Urinary bladder (tissue), 4 donors: ENCODE measurements around the gene SLC22A1. TPM values are rescaled to one million over a fixed set of nuclear protein-coding genes. Genes with fewer than 3 reads are reported as not detected.
"Not testable (repeated sequence)": the region's sequence is repeated elsewhere in the genome, so short reads cannot be mapped to it uniquely, and the experiment has no call there.

Experiments used
- DNase-seq: peaks from one replicate; pipeline ENCODE4 v3.0.0-alpha.2; 2015; ENCODE audit errors: extremely low spot score
- H3K27ac ChIP-seq: one replicate; pipeline ENCODE4 v1.5.1; 2013; ENCODE audit warnings: low read depth, mild to moderate bottlenecking, moderate library complexity
- H3K36me3 ChIP-seq: one replicate; pipeline ENCODE4 v1.6.1; 2013; ENCODE audit warnings: mild to moderate bottlenecking, moderate library complexity; ENCODE audit not compliant: insufficient read depth
- H3K4me1 ChIP-seq: one replicate; pipeline ENCODE4 v1.6.1; 2013; ENCODE audit warnings: mild to moderate bottlenecking, moderate library complexity; ENCODE audit not compliant: insufficient read depth
- H3K4me3 ChIP-seq: one replicate; pipeline ENCODE4 v1.5.1; 2013; ENCODE audit warnings: low read depth, low read length
- WGBS: extraction: QIAGEN DNeasy Blood & Tissue Kit; methylation state at CpG from one replicate; pipeline ENCODE4 v1.1.7; 2013; 5-methylcytosine and 5-hydroxymethylcytosine counted together
- polyA plus RNA-seq: library from polyadenylated mRNA; stranded (reverse); fragments of 200-250 nt; gene quantifications from one replicate; pipeline ENCODE4 v1.2.3, GENCODE V29; 2013
- total RNA-seq: library from RNA; depleted of rRNA; stranded (reverse); fragments of >200 nt; gene quantifications from one replicate; pipeline ENCODE4 v1.2.3, GENCODE V29; 2014
- donor health status: healthy with polysubstance abuse.
- donor health status: healthy.

SLC22A1 gene
- total and polyA plus RNA-seq, 2 donors: 0.44 to 0.53 TPM

GRCh38 chr6:160088069-160088783, 33.4 kb upstream of the SLC22A1 start:
- DNase-seq: peak; percentile 18
- Histone ChIP-seq H3K36me3 (peaks cover 8% of the 10 kb centered on the region), H3K4me1 (no peaks in the 10 kb centered on the region), H3K27ac (no peak overlapping the region), H3K4me3 (no peak overlapping the region)
- 49% methylated on average over 13 of the region's 13 CpGs for WGBS

- no peak overlapping the region for H3K27ac ChIP-seq
- DNase-seq: no peak
- H3K4me1 ChIP-seq: no peaks in the 10 kb centered on the region
- no peak overlapping the region for H3K4me3 ChIP-seq
- H3K36me3 ChIP-seq: peaks cover 8% of the 10 kb centered on the region
- WGBS: 76% methylated on average over 21 of the region's 21 CpGs
These were observed 32.7 kb upstream of the SLC22A1 start for GRCh38 chr6:160088784-160089533.

- no peak for DNase-seq
- H3K27ac ChIP-seq: no peak overlapping the region
- no peaks in the 10 kb centered on the region for H3K4me1 ChIP-seq
- peaks cover 8% of the 10 kb centered on the region for H3K36me3 ChIP-seq
- no peak overlapping the region for H3K4me3 ChIP-seq
- 97% methylated on average over 7 of the region's 7 CpGs for WGBS
These were observed 32.1 kb upstream of the SLC22A1 start for GRCh38 chr6:160089534-160089897.

GRCh38 chr6:160090442-160091239, 31.0 kb upstream of the SLC22A1 start:
- not testable (repeated sequence) for H3K27ac ChIP-seq, H3K4me1 ChIP-seq, H3K36me3 ChIP-seq, H3K4me3 ChIP-seq, DNase-seq
- WGBS: 97% methylated on average over 31 of the region's 32 CpGs

- H3K36me3 ChIP-seq, DNase-seq, H3K4me1 ChIP-seq, H3K4me3 ChIP-seq, H3K27ac ChIP-seq: not testable (repeated sequence)
- WGBS: 97% methylated on average over 6 of the region's 6 CpGs
These were observed 29.4 kb upstream of the SLC22A1 start for GRCh38 chr6:160092176-160092575.

GRCh38 chr6:160092602-160093001, 29.0 kb upstream of the SLC22A1 start:
- DNase-seq: no peak
- Histone ChIP-seq H3K4me3 (no peak overlapping the region), H3K36me3 (peaks cover 5% of the 10 kb centered on the region), H3K4me1 (no peaks in the 10 kb centered on the region), H3K27ac (no peak overlapping the region)
- 89% methylated on average over 10 of the region's 10 CpGs for WGBS

GRCh38 chr6:160093061-160093460, 28.6 kb upstream of the SLC22A1 start:
- no peak overlapping the region for H3K4me3 ChIP-seq
- H3K4me1 ChIP-seq: no peaks in the 10 kb centered on the region
- no peak for DNase-seq
- peaks cover 5% of the 10 kb centered on the region for H3K36me3 ChIP-seq
- 88% methylated on average over 7 of the region's 7 CpGs for WGBS
- no peak overlapping the region for H3K27ac ChIP-seq

GRCh38 chr6:160093946-160094345, 27.7 kb upstream of the SLC22A1 start:
- no peaks in the 10 kb centered on the region for H3K4me1 ChIP-seq
- WGBS: 93% methylated on average over 4 of the region's 4 CpGs
- no peak overlapping the region for H3K27ac ChIP-seq
- peaks cover 5% of the 10 kb centered on the region for H3K36me3 ChIP-seq
- no peak overlapping the region for H3K4me3 ChIP-seq
- DNase-seq: no peak

- Histone ChIP-seq H3K36me3 (no peaks in the 10 kb centered on the region), H3K4me1 (no peaks in the 10 kb centered on the region), H3K27ac (no peak overlapping the region), H3K4me3 (no peak overlapping the region)
- DNase-seq: no peak
- WGBS: 94% methylated on average over 8 of the region's 8 CpGs
These were observed 26.3 kb upstream of the SLC22A1 start for GRCh38 chr6:160095146-160095845.

GRCh38 chr6:160101277-160102205, 20.1 kb upstream of the SLC22A1 start:
- no peak for DNase-seq
- Histone ChIP-seq H3K27ac (no peak overlapping the region), H3K4me1 (no peaks in the 10 kb centered on the region), H3K4me3 (no peak overlapping the region), H3K36me3 (peaks cover 2% of the 10 kb centered on the region)
- WGBS: 79% methylated on average over 23 of the region's 23 CpGs

GRCh38 chr6:160102399-160102798, 19.2 kb upstream of the SLC22A1 start:
- peaks cover 2% of the 10 kb centered on the region for H3K36me3 ChIP-seq
- DNase-seq: no peak
- H3K27ac ChIP-seq: no peak overlapping the region
- no peaks in the 10 kb centered on the region for H3K4me1 ChIP-seq
- no peak overlapping the region for H3K4me3 ChIP-seq
- WGBS: 96% methylated on average over 16 of the region's 16 CpGs

GRCh38 chr6:160102956-160103824, 18.4 kb upstream of the SLC22A1 start:
- H3K27ac ChIP-seq: no peak overlapping the region
- no peak for DNase-seq
- H3K4me1 ChIP-seq: no peaks in the 10 kb centered on the region
- WGBS: 91% methylated on average over 14 of the region's 14 CpGs
- H3K36me3 ChIP-seq: peaks cover 2% of the 10 kb centered on the region
- no peak overlapping the region for H3K4me3 ChIP-seq
